Retinal pigment epithelial cell (primary cell): ENCODE results near the gene IL15RA.

ENCODE experiments used
- DNase-seq: peaks from one replicate; pipeline ENCODE4 v3.0.0-alpha.2; 2010; ENCODE audit warnings: low read depth
- H3K4me3 ChIP-seq: 2 replicates; pipeline ENCODE4 v1.5.1; 2011; ENCODE audit warnings: mild to moderate bottlenecking, low read length, control low read depth, moderate library complexity
- CTCF ChIP-seq: conservative IDR thresholded peaks from 2 replicates; pipeline ENCODE4 v1.5.1; 2011; ENCODE audit warnings: low read depth, low read length, control low read depth, inconsistent platforms

Gene IL15RA

GRCh38 chr10:6012121-6012905 is 35.0 kb upstream of the IL15RA start:
- no peak overlapping the region for H3K4me3 ChIP-seq
- TF ChIP-seq CTCF = no peak
- no peak for DNase-seq

- H3K4me3 ChIP-seq = no peak overlapping the region
- no peak for TF ChIP-seq CTCF
- DNase-seq = no peak
Observed at GRCh38 chr10:6011558-6011957, 34.2 kb upstream of the IL15RA start.

- DNase-seq = no peak
- TF ChIP-seq CTCF = no peak
- H3K4me3 ChIP-seq = no peak overlapping the region
Observed at GRCh38 chr10:6010569-6010968, 33.2 kb upstream of the IL15RA start.

GRCh38 chr10:6009961-6010360 is 32.6 kb upstream of the IL15RA start:
- TF ChIP-seq CTCF = no peak
- DNase-seq = no peak
- no peak overlapping the region for H3K4me3 ChIP-seq

GRCh38 chr10:6009150-6009549 is 31.8 kb upstream of the IL15RA start:
- DNase-seq = no peak
- no peak for TF ChIP-seq CTCF
- H3K4me3 ChIP-seq = no peak overlapping the region

GRCh38 chr10:6008497-6009142 is 31.3 kb upstream of the IL15RA start:
- H3K4me3 ChIP-seq = no peak overlapping the region
- no peak for TF ChIP-seq CTCF
- DNase-seq = no peak

GRCh38 chr10:6006991-6007390 is 29.6 kb upstream of the IL15RA start:
- no peak for TF ChIP-seq CTCF
- no peak overlapping the region for H3K4me3 ChIP-seq
- no peak for DNase-seq
